NCI-H2081 treated with DMSO at 0.1 percent for 48 hours (cell line): ENCODE results near the gene CHAD.
"Not testable (repeated sequence)": the region's sequence is repeated elsewhere in the genome, so short reads cannot be mapped to it uniquely, and the experiment has no call there.

Experiments
- DNase-seq: peaks from one replicate; lab custom pipeline; 2025; lab: John Stamatoyannopoulos, UW

The CHAD gene

DNA sequence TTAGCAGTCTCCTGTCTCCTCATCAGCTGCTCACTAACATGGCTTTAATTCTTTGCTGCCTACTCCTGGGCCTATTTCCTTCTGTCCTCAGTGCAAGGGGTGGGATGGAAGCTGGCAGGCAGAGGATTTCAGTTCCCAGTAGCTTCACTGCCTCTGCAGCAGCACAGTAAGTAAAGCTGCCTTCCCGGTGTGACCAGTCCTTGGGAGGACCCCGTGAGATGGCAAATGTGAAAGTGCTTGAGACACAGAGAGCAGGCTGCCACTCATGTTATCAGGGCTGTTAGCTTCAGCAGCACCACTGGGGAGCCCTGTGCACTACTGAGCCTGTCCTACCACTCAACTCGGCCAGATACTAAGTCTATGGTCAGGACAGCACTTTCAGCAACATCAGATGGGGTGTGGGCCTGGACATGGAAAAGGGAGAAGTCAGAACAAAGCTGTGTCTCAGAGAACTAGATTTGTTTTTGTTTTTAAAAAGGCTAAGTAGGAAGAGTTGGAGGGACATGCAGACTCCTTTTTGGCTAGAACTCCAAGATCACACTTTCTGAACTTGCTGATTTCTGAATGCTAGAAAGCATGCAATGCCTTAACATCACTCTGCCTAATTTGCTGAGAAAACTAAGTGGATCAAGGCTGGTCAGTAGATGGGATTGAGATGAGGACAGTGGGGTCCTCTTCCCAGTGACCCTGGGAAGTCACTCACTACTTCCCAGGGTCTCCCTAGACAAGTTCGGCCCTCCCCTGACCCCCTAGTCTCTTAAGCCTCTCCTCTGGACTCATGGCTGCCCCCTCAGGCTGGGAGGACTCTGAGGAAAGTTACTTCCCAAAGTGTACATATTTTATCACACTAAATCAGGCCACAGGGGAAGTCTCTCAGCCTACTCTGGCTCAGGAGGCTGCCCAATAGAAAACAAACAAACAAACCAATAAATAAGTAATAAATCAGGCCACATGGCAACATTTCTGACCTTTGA lies 41.6 kb downstream of the CHAD start:
- DNase-seq, result no peak

DNA sequence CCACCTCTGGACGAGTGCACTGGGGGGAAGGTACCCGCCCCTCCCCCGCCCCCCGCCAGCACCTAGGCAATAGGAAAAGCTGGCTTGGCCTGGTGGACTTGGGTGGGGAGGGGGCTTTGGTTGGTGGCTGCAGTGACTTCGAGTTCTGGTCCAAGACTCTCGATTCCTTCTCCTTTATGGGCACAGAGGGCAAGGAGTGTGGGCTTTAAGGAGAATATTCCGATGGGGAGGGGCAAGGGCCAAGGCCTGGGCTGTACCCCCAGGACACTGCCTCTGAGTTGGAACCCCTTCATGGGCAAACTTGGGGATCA lies 42.3 kb downstream of the CHAD start:
- DNase-seq, result no peak

GRCh38 chr17:50425682-50426471 lies 42.8 kb downstream of the CHAD start, which contains the start of gene ACSF2:
TSS of gene ACSF2 (plus strand) at chr17:50426218. CDS start at chr17:50426262, 44 bp downstream.
- no peak for DNase-seq

GRCh38 chr17:50424996-50425681 lies 43.5 kb downstream of the CHAD start:
- no peak for DNase-seq

- DNase-seq, result no peak
Observed at GRCh38 chr17:50424246-50424995, 44.3 kb downstream of the CHAD start.

GRCh38 chr17:50423553-50424159 lies 45.0 kb downstream of the CHAD start:
- DNase-seq, result no peak

DNA sequence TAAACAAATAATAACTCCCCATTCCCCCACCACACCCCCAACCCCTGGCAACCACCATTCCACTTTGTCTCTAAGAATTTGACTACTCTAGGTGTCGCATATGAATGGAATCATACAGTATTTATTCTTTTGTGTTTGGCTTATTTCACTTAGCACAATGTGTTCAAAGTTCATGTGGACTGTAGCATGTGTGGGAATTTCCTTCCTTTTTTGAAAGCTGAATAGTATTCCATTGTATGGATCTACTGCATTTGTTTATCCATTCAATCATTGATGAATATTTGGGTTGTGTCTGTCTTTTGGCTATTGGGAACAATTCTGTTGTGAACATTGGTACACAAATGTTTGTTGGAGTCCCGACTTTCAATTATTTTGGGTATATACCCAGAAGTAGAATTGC lies 45.9 kb downstream of the CHAD start:
- no peak for DNase-seq

DNA sequence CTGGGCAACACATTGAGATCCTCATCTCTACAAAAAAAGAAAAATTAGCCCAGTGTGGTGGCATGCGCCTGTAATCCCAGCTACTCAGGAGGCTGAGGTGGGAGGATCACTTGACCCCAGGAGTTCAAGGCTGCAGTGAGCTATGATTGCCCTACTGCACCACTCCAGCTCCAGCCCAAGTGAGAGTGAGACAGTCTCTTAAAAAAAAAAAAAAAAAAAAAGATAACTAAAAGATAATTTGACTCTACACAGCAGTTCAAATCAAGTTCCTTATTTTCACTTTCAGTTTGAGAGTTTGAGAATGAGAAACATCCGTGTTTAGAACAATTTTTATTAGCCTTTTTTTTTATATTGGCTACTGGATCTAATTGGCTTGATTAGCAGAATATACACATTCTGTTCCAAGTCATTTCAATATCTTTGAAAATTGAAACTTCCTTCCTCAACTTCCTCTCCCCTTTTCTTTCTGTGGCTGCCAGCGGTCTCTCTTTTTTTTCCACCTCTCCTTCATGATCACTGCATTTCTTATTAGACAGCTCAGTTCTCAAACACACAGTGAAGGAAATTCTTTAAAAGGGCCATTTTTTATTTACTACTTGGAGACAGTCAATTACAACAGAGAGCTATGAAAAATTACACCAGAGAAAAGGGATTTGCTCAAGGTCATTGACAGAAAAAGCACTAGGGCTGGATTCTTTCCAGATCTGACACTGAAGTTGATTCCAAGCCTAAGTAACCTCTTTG lies 47.2 kb downstream of the CHAD start:
- no peak for DNase-seq

GRCh38 chr17:50420419-50421112 lies 48.1 kb downstream of the CHAD start:
- DNase-seq, result no peak

- not testable (repeated sequence) for DNase-seq
Observed at GRCh38 chr17:50419577-50419976, 49.1 kb downstream of the CHAD start.

GRCh38 chr17:50414808-50415207 lies 53.9 kb downstream of the CHAD start:
- no peak for DNase-seq
